Epithelial cell of proximal tubule (primary cell): Measurements from ENCODE around the gene GNAS-AS1. TPM values are rescaled to one million over a fixed set of nuclear protein-coding genes. Genes with fewer than 3 reads are reported as not detected.

Experiments used
- DNase-seq: peaks from one replicate; pipeline ENCODE4 v3.0.0-alpha.2; 2011; ENCODE audit warnings: low read depth
- H3K4me3 ChIP-seq: 2 replicates; pipeline ENCODE4 v1.5.1; 2011; ENCODE audit warnings: low read depth, mild to moderate bottlenecking, low read length
- CTCF ChIP-seq: conservative IDR thresholded peaks from 2 replicates; pipeline ENCODE4 v1.5.1; 2012; ENCODE audit warnings: low read depth, mild to moderate bottlenecking, low read length
- total RNA-seq: library from RNA; depleted of rRNA; stranded (reverse); fragments of >200 nt; gene quantifications from 2 replicates; pipeline ENCODE4 v1.2.3, GENCODE V29; 2015

The GNAS-AS1 gene
- total RNA-seq, 1 donor from 2014 or later = 0.35 TPM

- no peak for TF ChIP-seq CTCF
- no peak for DNase-seq
- peak overlapping the region; percentile 76 for H3K4me3 ChIP-seq
Measured at GRCh38 chr20:58851969-58852458, 1.3 kb upstream of the GNAS-AS1 start.

- peak overlapping the region; percentile 76 for H3K4me3 ChIP-seq
Measured at GRCh38 chr20:58851221-58851968, 693 bp upstream of the GNAS-AS1 start.

GRCh38 chr20:58847463-58847862 lies 3.2 kb downstream of the GNAS-AS1 start:
- H3K4me3 ChIP-seq = no peak overlapping the region
- TF ChIP-seq CTCF = no peak
- no peak for DNase-seq

More at GRCh38 chr20:58851221-58851968, 693 bp upstream of the GNAS-AS1 start:
- no peak for TF ChIP-seq CTCF
- no peak for DNase-seq

- no peak overlapping the region for H3K4me3 ChIP-seq
- no peak for TF ChIP-seq CTCF
- DNase-seq = no peak
Measured at GRCh38 chr20:58845706-58846105, 5.0 kb downstream of the GNAS-AS1 start.

- TF ChIP-seq CTCF = no peak
- DNase-seq = no peak
- H3K4me3 ChIP-seq = no peak overlapping the region
Measured at GRCh38 chr20:58843128-58843556, 7.6 kb downstream of the GNAS-AS1 start.

GRCh38 chr20:58842276-58842675 lies 8.4 kb downstream of the GNAS-AS1 start:
- DNase-seq = no peak
- no peak overlapping the region for H3K4me3 ChIP-seq
- no peak for TF ChIP-seq CTCF
